IPS-18c (cell line): Measurements from ENCODE around the gene MPC1.

Experiments used
- H3K4me3 ChIP-seq: 2 replicates; pipeline ENCODE4 v1.7.0; 2013; ENCODE audit warnings: low read depth, mild to moderate bottlenecking, low read length, moderate library complexity; ENCODE audit not compliant: insufficient read depth
- H3K9me3 ChIP-seq: one replicate; pipeline ENCODE4 v1.6.1; 2013; ENCODE audit warnings: mild to moderate bottlenecking, low read length, moderate library complexity; ENCODE audit not compliant: control insufficient read depth, insufficient read depth

Gene MPC1

DNA sequence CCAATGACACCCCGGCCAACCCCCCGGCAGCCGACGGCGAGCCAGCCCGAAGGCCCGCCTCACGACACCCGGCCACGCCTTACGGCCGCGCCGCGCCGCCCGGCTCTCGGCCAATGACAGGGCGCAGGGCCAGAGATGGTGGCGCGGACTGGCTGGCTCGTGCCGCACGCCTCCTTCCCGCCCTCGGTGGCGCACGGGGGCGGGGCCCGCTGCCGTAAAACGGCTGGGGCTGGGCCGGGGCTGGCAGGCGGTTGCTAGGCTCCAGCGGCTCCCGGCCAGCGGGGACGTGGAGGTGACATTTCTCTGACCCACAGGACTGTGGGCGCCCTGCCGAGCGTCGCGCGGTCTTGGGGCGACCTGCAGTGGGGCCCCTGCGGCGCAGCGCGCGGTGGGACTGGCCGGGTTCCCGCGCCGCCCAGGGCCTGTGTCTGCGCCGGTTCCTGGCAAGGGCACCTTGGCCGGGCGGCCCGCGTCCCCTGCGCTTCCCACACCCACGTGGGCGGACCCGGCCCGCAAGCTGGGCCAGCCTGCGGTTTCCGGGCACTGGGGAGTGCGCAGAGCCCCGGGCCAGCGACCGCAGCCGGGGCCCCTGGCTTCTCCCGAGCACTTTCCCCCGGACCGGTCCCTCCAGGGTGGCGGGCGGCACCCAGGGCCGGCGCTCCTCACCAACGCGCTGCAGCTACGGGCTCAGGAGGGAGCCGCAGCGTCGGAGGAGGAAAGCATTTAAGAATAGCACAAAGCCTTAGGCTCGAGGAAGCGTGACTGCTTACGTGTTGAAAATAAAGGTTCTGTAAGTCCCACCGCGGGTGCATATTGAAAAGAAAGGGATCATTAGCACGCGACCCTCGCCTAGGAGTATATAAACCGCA, at the start of gene MPC1:
Gene MPC1, minus strand, starts transcription at position 8 of the 869 bp plus-strand sequence. CDS start 64 bp downstream, outside the sequence.
- Histone ChIP-seq H3K9me3 (no peaks in the 10 kb centered on the region), H3K4me3 (peak within 1 kb of the TSS; percentile 94)

DNA sequence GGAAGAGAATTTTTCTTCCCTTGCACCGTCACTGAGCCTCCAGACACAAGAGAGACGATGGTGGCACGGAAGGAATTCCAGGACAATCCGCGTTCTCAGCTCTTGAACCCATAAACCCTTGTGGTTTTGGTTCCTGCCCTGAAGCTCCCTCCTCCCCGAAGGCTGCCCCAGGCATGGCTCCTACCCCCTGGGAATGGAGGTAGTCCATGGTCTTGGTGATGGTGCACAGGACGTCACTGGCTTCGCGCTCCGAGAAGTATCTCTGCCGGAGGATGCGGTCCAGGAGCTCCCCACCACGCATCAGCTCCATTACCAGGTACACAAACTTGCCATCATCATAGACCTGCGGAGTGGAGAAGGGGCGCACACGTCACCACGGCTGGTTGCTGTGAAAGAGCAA, 47.5 kb upstream of the MPC1 start:
- H3K4me3 ChIP-seq = no peak overlapping the region

DNA sequence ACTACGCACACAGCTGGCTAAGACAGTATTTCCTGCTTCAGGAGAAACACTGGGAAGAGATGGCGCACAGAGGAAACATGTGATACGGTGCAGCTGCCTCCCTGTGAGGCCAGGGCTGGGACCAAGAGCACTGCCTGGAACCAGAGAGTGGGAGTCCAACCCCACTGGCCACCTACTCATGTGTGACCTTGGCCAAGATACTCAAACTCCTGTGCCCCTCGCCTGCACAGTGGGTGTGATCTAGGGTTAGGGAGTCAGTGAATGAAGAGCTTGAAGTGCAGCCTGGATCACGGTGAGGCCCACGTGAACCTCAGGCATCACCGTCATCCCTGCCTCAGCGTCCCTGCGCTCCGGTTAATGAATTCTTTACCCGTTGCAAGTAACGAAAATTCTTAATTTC, 41.7 kb upstream of the MPC1 start:
- Histone ChIP-seq H3K9me3 (no peaks in the 10 kb centered on the region), H3K4me3 (no peak overlapping the region)

More for the DNA sequence above, 47.5 kb upstream of the MPC1 start:
- no peaks in the 10 kb centered on the region for H3K9me3 ChIP-seq

DNA sequence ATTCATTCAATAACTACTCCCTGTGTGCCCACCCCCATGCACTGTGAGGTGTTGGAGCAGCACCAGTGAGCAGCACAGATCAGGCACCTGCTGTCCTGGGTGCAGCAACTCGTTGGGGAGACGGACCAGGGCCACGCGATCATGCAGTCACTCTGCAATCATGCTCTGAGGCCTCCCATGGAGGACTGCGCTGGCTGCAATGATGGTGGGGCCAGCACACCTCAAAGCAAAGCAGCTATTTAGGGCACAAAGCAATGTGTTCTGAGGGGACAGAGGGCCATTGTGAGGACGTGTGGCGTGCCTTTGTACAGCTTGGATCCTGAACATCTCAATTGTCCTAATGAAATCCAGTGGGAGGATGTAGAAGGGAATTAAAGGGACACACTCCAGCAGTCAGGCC, 41.0 kb upstream of the MPC1 start:
- no peaks in the 10 kb centered on the region for H3K9me3 ChIP-seq
- H3K4me3 ChIP-seq = no peak overlapping the region

DNA sequence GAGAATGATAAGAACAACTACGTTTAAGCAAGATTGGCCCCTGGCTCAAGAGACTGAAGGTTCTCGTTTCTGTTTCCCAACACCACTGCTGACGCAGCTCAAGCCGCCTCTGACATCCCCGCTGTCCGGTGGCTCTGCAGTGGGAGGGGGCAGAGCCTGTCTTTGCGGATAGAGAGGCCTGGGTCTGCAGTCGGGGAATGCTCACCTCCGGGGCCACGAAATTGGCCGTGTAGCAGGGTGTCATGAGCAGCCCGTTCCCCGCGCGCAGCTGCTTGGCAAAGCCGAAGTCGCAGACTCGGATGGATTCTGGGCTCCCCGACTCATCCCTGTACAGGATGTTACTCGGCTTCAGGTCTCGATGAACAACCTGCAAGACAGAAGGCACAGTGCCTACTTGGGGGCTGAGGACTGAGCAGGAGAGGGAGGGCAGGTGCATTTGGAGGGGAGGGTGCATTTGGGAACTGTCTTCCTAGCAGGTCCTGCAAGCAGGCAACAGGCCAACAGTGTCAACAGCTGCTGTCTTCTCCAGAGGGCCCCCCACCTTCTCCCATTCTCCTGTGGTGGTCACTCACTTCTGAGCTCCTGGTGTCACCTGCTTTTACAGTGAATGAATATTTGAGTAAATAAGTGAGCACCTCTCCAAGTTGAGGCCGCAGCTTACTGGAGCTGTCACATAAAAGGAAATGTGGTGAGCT, 40.5 kb upstream of the MPC1 start:
- no peak overlapping the region for H3K4me3 ChIP-seq
- no peaks in the 10 kb centered on the region for H3K9me3 ChIP-seq

DNA sequence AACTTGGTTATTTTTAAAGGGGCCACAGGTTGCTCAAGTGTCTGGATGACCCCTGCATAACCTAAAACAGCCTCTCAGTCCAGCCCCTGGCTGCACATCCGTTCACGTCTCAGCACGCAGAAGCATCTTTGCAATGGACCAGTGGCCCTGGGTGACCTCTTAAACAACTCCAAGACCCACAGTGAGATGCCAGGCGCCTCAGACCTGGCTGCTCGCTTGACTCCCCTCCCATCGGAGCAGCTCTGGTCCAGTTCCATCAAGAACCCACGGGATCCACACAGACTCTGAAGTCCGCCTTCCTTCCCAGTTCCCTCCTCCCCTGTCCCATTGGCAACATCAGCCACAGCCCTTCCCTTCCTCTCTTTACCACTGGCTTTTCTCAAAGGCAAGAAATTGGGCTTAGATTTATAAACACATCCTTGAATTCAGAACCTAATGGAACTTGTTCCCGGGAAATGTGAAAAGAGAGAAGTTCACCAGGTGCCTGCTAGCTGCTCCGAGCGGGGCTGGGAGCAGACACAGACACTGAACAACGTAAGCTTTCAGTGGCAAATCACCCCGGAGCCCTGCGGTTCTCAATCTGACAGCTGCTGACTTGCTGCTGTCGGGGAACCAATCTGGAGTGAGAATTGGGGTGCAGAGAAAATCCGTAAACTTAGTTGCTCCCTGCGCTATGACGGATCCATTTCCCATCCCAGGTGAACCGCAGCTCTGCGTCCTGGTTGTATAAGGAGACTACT, 39.6 kb upstream of the MPC1 start:
- Histone ChIP-seq H3K4me3 (no peak overlapping the region), H3K9me3 (no peaks in the 10 kb centered on the region)

DNA sequence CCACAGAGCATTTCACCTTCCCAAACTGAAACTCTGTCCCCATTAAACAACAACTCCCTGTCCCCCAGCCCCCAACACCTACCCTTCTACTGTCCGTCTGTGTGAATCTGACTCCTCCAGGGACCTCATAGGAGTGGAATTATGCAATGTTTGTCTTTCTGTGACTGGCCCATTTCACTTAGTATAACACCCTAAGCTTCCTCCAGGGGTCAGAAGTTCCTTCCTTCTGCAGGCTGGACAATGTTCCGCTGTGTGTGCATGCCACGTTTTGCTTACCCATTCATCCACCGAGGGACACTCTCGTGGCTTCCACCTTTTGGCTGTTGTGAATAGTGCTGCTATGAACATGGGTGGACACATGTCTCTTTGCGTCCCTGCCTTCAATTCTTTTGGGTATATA, 37.6 kb upstream of the MPC1 start:
- Histone ChIP-seq H3K9me3 (no peaks in the 10 kb centered on the region), H3K4me3 (no peak overlapping the region)

DNA sequence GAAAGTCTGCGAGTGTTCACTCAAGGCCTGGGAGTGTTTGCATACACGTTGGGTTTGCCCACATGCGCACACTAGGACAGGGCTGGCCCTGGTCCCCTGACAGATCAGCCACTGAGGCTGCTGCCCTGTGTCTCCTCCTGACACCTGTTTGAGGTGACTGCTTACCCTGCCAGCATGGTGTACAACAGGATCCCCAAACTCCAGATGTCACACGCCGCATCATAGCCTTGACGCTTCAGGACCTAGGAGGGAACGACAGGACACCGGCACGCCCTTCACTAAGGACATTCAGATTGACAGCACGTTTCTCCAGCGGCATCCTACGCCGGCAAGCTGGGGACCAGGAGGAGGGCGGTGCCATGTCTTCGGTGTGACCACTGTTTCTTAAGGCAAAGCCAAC, 37.0 kb upstream of the MPC1 start:
- no peaks in the 10 kb centered on the region for H3K9me3 ChIP-seq
- H3K4me3 ChIP-seq = no peak overlapping the region

DNA sequence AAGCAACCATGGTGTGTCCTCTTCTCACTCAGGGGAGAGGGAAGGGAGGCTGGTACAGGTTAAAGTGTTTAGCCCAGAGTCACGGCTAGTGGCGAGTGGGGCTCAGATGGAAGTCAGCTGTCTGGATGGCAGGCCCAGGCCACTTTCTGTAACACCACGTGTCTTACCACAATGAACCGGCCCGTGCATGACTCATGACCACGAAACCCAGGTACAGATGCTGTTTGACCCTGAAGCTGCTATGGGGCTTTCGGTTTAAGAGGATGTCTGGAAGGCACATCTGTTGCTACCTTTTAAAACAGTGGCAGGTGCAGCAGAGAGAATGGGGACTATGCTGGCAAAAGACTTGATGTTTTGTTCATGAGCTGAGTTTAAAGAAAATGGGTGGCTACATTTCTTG, 36.5 kb upstream of the MPC1 start:
- no peak overlapping the region for H3K4me3 ChIP-seq
- no peaks in the 10 kb centered on the region for H3K9me3 ChIP-seq

DNA sequence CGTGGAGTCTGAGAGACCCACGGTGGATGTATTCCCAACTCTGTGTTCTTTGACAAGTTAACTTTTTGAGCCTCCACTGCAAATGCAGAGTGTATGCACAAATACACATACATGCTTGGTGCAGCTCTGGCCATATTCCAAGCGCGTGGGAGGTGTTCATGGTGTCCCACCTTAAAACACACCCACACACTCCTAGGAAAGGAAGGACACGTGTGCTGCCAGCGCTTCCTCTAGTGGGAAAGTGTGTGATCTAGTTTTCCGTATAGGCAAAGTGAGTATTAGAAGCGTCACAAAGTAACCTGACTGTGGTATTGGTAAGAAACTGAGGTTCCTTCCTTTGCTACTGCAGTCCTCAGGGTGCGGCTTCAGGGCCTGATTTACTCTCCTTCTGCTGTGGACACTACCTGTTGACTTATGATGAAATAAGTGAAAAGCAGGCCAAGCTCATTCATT, 36.0 kb upstream of the MPC1 start:
- Histone ChIP-seq H3K4me3 (no peak overlapping the region), H3K9me3 (no peaks in the 10 kb centered on the region)

DNA sequence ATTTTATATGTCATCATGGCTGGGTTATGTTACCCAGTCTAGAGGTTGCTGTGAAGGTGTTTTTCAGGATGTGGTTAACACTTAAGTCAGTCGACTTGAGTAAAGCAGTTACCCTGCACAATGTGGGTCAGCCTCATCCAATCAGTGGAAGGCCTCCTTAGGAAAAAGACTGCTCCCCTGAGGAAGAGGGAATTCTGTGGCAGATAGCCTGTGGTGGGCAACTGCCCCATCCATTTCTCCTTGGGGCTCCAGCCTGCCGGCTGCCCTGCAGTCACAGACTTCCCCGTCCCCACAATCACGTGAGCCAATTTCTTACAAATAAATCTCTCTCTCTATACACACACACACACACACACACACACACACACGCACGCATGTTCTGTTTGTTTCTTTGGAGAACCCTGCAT, 34.5 kb upstream of the MPC1 start:
- Histone ChIP-seq H3K4me3 (no peak overlapping the region), H3K9me3 (no peaks in the 10 kb centered on the region)

DNA sequence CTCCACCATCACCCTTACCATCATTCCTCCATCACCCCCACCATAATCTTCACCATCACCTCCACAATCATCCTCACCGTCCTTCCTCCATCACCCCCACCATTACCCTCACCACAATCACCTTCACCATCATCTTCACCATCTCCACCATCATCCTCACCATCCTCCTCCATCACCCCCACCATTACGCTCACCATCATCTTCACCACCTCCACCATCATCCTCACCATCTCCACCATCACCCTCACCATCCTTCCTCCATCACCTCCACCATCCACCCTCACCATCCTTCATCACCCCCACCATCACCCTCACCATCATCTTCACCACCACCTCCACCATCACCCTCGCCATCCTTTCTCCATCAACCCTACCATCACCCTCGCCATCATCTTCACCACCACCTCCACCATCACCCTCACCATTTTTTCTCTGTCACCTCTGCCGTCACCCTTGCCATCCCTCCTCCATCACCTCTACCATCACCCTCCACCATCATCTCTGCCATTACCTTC, 33.1 kb upstream of the MPC1 start:
- Histone ChIP-seq H3K4me3 (no peak overlapping the region), H3K9me3 (no peaks in the 10 kb centered on the region)

DNA sequence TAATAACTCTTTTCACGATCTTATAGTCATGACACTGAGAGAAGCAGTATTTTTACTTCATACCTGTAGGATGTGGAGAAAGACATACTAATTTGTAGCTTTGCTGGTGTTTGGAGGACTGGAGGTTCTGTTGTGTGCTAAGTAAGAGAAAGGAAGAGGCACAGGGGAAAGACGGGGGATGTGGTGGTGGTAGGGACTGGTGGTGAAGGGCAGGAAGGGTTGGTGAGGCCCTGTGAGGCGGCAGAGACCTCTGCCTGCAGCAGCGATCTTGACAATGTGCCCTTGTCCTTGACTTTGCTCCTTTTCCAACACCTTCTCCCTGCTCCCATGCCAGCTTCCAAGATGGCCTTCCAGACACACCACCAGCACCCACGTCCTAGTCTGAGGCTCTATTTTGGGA, 32.6 kb upstream of the MPC1 start:
- Histone ChIP-seq H3K4me3 (no peak overlapping the region), H3K9me3 (no peaks in the 10 kb centered on the region)

DNA sequence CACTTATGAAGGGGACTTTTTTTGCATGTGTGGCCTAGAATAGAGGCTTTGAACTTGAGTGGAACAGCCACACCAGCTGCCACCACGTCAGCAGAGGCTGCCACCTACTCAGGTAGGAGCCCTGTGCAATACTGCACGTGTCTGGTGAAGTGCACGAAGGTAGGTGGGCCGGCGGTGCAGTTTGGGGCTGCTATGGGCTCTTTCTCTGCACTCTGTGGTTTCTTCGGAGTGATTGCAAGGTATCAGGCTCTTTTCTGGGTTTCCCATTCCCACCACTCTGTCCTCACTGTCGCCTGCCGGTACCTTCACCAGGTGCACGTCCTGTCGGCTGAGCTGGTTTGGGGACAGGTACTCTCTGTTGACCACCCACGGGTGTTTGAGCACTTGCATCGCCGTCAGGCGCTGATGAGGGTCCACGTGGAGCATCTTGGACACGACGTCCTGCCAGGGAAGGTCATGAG, 30.8 kb upstream of the MPC1 start:
- H3K4me3 ChIP-seq = no peak overlapping the region
- H3K9me3 ChIP-seq = no peaks in the 10 kb centered on the region

DNA sequence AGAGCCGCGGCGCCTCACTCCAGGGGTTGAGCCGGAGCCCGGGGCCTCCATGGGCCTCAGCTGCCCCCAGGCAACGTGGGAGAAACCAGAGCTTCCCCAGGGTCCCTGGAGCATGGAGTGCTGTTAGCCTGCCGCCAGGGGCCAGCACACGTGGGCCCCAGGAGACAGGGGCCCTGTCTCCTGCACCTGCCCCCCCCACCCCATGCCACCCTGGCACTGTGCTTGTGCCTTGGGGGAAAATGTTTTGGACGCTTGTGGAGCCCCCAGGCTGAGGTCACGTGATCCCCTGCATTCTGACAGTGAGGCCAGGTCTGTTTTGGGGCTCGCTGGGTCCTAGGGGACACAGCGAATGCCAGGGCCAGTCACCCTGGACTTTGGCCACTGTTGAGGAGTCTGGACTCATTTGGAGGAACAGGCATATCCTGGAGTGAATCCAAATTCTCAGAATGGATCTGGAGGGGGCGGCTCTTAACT, 30.2 kb upstream of the MPC1 start:
- H3K9me3 ChIP-seq = no peaks in the 10 kb centered on the region
- H3K4me3 ChIP-seq = no peak overlapping the region

DNA sequence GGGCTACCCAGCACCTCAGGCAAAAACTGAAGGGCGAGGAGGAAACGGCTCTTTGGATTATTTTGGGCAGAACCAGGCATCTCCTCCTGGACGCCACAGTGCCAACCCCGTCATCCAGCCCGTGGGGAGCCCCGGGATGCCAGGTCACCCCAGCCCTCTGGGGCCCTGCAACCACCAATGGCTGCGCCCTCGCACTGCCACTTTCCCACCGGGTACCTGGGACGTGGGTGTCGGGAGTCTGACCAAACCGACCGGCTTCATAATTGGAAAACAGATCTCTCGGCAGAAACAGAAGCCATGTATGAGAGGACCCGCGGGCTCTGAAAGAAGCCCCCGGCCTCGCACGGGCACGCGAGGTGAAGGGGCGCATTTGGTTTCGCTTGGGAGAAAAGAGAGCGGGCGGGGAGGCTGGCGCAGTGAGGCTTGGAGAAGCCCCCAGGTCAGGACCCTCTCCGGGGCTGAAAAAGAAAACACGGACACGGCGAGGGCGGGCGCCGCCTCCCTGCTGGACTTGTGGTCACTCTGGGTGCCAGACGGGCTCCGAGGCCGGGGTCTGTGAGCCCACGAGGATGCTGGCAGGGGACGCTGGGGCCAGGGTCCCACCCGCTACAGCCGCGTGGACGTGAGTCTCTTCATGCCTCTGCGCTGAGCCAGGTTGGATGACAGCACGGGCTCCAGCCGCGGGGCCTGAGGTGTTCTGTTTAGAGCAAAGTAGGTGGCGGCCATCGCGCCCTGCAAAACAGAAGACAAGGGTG, 29.6 kb upstream of the MPC1 start:
- no peaks in the 10 kb centered on the region for H3K9me3 ChIP-seq
- no peak overlapping the region for H3K4me3 ChIP-seq

DNA sequence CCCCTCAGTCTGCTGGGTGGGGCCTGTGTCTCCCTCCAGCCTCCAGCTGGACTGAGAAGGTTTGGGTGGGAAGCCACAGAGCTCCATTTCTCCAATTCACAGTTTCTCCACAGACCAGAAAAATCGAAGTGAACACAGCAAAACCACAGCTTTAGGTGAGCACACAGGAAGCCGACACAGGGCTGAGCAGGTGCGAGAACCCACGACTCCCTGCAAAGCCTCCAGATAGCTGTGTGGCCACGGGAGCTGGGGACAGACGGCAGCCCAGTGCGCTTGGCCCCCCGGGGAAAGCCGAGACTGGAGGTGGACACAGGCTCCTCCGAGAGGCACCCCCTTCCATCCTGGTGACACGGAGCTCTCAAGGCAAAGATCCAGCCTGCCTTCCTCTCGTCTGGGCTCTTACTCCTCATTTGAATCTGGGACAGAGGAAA, 29.0 kb upstream of the MPC1 start:
- no peaks in the 10 kb centered on the region for H3K9me3 ChIP-seq
- H3K4me3 ChIP-seq = no peak overlapping the region
